DMS 273 (cell line): Measurements from ENCODE around the gene ZNF512B.

ENCODE experiments used
- DNase-seq: peaks from one replicate; lab custom pipeline; 2025; ENCODE audit not compliant: unreplicated experiment; lab: John Stamatoyannopoulos, UW

The ZNF512B gene

DNA sequence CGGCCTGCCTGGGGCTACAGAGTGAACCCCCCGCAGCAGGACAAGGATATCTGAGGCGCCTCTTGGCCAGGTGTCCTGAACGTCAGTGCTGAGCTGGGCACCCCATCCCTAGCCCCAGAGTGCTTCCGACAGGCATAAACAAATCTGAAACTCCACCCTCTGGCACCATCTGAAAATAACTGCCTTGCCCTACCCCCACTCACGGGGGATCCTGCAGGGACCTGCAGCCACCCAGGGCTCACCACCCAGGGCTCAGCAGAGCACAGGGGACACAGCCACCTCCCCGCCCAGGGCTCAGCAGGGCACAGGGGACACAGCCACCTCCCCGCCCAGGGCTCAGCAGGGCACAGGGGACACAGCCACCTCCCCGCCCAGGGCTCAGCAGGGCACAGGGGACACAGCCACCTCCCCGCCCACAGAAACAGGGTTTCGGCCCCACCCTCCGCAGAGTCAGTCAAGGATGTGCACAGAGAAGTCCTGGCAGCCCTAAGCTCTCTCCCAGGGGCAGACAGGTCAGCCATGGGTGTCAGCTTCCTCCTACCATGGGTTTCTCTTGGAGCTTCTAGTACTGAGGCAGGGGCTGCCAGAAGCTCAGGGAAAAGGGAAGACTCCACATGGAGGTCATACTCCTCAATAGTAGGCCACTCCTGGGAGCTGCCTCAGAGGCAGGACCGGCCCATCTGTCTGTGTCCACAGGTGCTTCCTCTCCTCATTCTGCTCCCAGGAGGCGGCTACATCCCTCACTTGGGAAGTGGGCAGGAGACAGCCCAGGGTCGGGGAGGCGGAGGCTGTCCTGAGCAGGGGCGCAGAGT, 18.1 kb downstream of the ZNF512B start:
- no peak for DNase-seq

DNA sequence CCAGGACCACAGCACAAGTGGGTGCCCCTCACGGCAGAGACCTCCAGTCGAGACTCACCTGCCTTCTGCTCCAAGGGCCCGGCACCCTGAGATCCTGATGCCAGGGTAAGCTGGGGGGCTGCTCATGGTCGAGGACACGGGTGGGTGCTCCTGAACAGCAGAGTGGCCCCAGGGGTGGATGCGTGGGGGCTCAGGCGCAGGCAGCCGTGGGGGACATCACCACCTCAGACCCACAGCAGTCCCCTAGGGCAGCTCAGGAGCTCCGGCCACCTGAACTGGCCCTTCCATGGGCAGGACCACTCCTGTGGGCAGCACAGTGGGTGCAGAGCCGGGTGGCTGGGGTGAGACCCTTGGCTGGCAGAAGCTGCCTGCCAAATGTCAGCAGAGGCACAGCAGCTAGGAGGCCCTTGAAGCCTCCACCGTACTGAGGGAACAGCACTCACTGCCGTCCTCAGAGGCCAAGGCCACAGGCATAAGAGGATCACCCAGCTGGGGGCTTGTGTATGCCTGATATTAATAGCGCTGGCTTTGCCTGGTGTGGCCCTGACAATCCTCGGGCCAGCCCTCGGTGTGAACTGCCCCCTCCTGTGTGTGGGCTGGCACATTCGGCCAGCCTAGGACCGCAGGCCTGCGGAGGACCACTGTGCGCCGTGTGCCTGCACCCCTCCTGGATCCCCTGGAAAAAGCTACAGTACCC, 18.9 kb downstream of the ZNF512B start:
- no peak for DNase-seq

DNA sequence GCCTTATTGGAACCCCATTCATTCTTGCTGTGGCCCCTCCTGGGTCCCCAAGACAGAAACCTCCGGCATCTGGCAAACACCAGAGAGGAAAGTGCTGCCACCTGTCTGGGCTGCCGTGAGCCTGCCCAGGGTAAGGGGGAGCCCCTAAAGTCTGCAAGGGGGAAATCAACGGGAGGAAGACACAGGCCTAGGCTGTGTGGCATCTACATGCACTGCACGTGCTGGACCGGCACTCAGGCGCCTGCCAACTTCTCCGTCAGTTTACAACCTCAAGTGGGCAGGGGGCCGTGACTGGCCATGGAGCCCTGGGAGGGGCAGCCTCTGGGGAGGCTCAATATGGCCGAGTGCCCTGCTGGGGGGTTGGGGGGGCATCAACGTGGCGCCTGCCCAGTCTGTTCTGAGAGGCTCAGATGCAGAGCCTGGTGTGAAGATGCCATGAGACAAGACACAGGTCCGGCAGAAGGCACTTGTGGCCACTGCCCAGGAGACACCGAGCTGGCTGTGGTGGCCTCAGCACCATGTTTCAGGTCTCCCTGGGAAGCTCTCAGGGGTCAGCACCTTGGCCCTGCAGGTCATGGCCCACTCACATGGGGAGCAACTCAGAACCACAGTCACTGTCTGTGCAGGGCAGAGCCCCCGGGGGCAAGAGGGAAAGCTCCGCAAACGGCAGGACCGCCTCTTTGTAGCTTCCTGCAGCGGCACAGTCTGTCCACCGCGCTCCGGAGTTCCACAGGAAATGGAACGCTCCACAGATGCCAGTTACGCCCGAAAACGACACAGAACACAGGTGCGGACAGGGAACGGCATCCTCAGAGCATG, 21.9 kb downstream of the ZNF512B start:
- DNase-seq = no peak

- DNase-seq = no peak
Observed at GRCh38 chr20:63946986-63947637, 22.6 kb downstream of the ZNF512B start.

- no peak for DNase-seq
Observed at GRCh38 chr20:63945921-63946920, 23.5 kb downstream of the ZNF512B start.

GRCh38 chr20:63945031-63945658, 24.6 kb downstream of the ZNF512B start:
- no peak for DNase-seq

- DNase-seq = no peak
Observed at GRCh38 chr20:63944078-63944941, 25.4 kb downstream of the ZNF512B start.

GRCh38 chr20:63943808-63944077, 26.0 kb downstream of the ZNF512B start:
- DNase-seq = no peak

DNA sequence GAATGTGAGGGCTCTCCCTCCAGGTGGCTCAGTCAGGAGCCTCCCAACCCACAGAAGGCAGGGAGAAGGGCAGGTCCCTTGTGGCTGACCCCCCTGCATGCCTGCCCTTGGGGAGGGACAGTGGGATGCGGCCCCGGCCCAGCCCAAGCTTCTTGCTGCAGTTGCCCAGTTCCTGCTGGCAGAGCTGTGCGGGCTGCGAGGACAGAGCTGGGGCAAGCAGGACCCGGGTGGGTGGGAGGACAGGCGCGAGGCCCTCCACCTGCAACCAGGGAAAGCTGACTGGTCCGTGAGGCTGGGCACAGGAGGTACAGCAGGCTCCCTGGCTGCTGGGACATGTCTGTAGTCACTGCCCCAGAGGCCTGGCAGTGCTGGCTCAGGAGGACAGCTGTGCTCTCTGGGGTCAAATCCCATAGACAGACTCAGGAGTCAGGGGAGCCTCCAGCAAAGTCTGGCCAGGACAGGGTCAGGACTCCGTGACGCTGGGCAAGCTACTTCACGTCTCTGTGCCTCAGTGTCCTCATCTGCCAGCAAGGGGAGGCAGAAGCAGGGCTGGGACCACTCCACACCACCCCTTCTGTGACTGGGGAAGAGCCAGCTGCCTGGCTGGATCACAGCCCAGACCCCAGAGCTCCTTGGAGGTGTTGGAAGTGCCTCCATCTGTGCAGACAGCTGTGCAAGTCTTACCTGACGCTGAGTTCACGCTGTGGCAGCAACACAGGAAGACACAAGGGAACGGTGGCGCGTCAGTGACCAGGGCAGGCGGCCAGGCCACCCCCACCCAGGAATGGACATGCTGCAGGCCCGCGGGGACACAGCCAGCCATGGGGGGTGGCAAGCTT, 26.5 kb downstream of the ZNF512B start:
- peak; percentile 96 for DNase-seq

GRCh38 chr20:63942250-63942951, 27.3 kb downstream of the ZNF512B start:
- peak; percentile 54 for DNase-seq

GRCh38 chr20:63941282-63942081, 28.2 kb downstream of the ZNF512B start:
- no peak for DNase-seq

GRCh38 chr20:63940472-63941266, 29.1 kb downstream of the ZNF512B start:
- DNase-seq = no peak

GRCh38 chr20:63940071-63940471, 29.7 kb downstream of the ZNF512B start:
- DNase-seq = no peak

GRCh38 chr20:63939061-63939935, 30.4 kb downstream of the ZNF512B start:
- no peak for DNase-seq

- no peak for DNase-seq
Observed at GRCh38 chr20:63937596-63937995, 32.1 kb downstream of the ZNF512B start.
